Mammary epithelial cell (primary cell): ENCODE data around the gene OVCH2.

Source experiments
- EZH2 ChIP-seq: IDR thresholded peaks from 2 replicates; pipeline ENCODE4 v1.6.1; 2012; ENCODE audit warnings: low read length, inconsistent platforms, borderline replicate concordance
- TF ChIP-seq, protein P1 (sequence below), 2 donors: IDR thresholded peaks in 1 of 2; conservative IDR thresholded peaks in 1 of 2; 2 replicates each; pipeline ENCODE4 v1.5.1; 2011 to 2012; ENCODE audit warnings: inconsistent platforms in 2 of 2, low read length in 2 of 2, mild to moderate bottlenecking in 2 of 2, control low read depth in 1 of 2, low read depth in 1 of 2; ENCODE audit not compliant: insufficient read depth in 1 of 2; ENCODE audit errors: extremely low read depth in 1 of 2

DNA sequence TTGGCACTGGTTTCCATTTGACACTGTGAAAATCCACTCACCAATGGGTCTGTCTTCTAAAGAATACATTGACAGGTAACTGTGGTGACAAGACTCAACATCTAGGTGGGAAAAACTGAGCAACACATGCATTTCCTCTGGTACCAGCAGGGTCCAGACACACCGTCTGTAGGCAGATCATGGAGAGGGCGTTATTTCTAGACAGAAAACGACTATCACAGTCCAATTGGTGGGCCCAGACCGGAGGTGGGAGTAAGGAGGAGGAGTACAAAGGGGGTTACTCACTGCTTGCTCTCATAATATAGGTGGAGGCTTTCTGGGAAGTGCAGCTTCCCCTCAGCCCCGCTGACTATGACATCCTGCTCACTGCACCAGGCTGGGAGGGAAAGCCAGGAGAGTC, 9.9 kb downstream of the OVCH2 start:
- TF ChIP-seq, protein P1, sequence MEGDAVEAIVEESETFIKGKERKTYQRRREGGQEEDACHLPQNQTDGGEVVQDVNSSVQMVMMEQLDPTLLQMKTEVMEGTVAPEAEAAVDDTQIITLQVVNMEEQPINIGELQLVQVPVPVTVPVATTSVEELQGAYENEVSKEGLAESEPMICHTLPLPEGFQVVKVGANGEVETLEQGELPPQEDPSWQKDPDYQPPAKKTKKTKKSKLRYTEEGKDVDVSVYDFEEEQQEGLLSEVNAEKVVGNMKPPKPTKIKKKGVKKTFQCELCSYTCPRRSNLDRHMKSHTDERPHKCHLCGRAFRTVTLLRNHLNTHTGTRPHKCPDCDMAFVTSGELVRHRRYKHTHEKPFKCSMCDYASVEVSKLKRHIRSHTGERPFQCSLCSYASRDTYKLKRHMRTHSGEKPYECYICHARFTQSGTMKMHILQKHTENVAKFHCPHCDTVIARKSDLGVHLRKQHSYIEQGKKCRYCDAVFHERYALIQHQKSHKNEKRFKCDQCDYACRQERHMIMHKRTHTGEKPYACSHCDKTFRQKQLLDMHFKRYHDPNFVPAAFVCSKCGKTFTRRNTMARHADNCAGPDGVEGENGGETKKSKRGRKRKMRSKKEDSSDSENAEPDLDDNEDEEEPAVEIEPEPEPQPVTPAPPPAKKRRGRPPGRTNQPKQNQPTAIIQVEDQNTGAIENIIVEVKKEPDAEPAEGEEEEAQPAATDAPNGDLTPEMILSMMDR (conservative IDR thresholded peaks at IDR 0.05 in 1 of 2, IDR thresholded peaks at IDR 0.05 in 1 of 2; ENCODE audit: extremely low read depth in 1 of 2, insufficient read depth in 1 of 2, low read depth in 1 of 2, low read length in 2 of 2): no peak
- TF ChIP-seq EZH2: no peak
